Measurements from ENCODE around the gene NET1. TPM values are rescaled to one million over a fixed set of nuclear protein-coding genes. Genes with fewer than 3 reads are reported as not detected.

NET1 gene
- polyA plus RNA-seq, 3 donors = 1.2 to 1.7 (median 1.4) TPM

DNA sequence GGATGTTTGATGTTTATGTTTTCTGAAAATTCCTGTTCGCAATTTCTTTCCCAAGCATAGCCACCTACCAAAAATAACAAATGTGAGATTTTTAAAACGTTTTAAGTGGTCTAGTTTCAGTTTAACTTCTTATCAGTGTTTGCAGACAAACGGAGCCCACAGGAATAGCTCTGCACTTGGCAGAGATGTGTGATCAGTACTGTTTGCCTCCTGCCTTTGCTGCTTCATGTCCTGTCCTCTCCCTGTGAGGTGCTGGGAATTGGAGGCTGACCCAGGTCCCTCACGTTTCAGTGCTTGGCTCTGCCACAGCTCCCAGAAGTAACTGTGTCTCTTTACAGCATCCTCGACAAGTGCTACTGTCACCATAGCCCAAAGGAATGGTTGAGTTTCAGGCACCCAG, 46.4 kb upstream of the NET1 start:
- H3K9ac ChIP-seq (ENCODE audit: insufficient read depth, low read length, poor library complexity, severe bottlenecking) = no peak overlapping the region
- no peak overlapping the region for H3K4me3 Mint-ChIP-seq
- WGBS (ENCODE audit: insufficient coverage) = 23% methylated on average over 4 of the region's 5 CpGs
- no peak overlapping the region for H3K27ac Mint-ChIP-seq
- DNase-seq = no peak
- H3K4me1 ChIP-seq (ENCODE audit: control insufficient read depth in 1 of 2, insufficient read depth in 2 of 2, low read length in 2 of 2) = no peaks in the 10 kb centered on the region
- no peak overlapping the region for H2AFZ ChIP-seq (ENCODE audit: insufficient read depth, low read depth, low read length, poor library complexity, severe bottlenecking)
- no peak overlapping the region for H3K4me2 ChIP-seq (replicated peaks; ENCODE audit: extremely low read depth, low read length, poor library complexity, severe bottlenecking)
- H3K4me1 Mint-ChIP-seq = no peaks in the 10 kb centered on the region
- H3K27ac ChIP-seq (ENCODE audit: low read depth in 1 of 2, low read length in 2 of 2) = no peak overlapping the region
- intact Hi-C loops (cut with micrococcal nuclease) = no loop called here
- TF ChIP-seq, protein P1, sequence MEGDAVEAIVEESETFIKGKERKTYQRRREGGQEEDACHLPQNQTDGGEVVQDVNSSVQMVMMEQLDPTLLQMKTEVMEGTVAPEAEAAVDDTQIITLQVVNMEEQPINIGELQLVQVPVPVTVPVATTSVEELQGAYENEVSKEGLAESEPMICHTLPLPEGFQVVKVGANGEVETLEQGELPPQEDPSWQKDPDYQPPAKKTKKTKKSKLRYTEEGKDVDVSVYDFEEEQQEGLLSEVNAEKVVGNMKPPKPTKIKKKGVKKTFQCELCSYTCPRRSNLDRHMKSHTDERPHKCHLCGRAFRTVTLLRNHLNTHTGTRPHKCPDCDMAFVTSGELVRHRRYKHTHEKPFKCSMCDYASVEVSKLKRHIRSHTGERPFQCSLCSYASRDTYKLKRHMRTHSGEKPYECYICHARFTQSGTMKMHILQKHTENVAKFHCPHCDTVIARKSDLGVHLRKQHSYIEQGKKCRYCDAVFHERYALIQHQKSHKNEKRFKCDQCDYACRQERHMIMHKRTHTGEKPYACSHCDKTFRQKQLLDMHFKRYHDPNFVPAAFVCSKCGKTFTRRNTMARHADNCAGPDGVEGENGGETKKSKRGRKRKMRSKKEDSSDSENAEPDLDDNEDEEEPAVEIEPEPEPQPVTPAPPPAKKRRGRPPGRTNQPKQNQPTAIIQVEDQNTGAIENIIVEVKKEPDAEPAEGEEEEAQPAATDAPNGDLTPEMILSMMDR (IDR thresholded peaks at IDR 0.05) = no peak
- peaks cover 0 to 9% (median 6%) of the 10 kb centered on the region in 3 donors for H3K27me3 Mint-ChIP-seq (ENCODE audit: low read depth in 3 of 3)
- no peaks in the 10 kb centered on the region for H3K27me3 ChIP-seq (ENCODE audit: control insufficient read depth in 2 of 2, insufficient read depth in 2 of 2, low read length in 2 of 2)
- no peaks in the 10 kb centered on the region for H3K36me3 ChIP-seq (replicated peaks in 1 of 2; ENCODE audit: control insufficient read depth in 1 of 2, insufficient read depth in 2 of 2, low read length in 2 of 2)
- peaks cover 0 to 6% (median 3%) of the 10 kb centered on the region in 7 donors for H3K9me3 Mint-ChIP-seq
- no peaks in the 10 kb centered on the region for H3K9me3 ChIP-seq (replicated peaks in 1 of 2; ENCODE audit: control insufficient read depth in 1 of 2, insufficient read depth in 1 of 2, low read length in 2 of 2)
- no peak overlapping the region for H3K4me3 ChIP-seq (replicated peaks in 1 of 3; ENCODE audit: low read depth in 2 of 3, low read length in 3 of 3)
- H3K79me2 ChIP-seq (ENCODE audit: insufficient read depth, low read length) = no peaks in the 10 kb centered on the region
- no peaks in the 10 kb centered on the region for H3K36me3 Mint-ChIP-seq
- no peaks in the 10 kb centered on the region for H4K20me1 ChIP-seq (ENCODE audit: insufficient read depth, low read length)

DNA sequence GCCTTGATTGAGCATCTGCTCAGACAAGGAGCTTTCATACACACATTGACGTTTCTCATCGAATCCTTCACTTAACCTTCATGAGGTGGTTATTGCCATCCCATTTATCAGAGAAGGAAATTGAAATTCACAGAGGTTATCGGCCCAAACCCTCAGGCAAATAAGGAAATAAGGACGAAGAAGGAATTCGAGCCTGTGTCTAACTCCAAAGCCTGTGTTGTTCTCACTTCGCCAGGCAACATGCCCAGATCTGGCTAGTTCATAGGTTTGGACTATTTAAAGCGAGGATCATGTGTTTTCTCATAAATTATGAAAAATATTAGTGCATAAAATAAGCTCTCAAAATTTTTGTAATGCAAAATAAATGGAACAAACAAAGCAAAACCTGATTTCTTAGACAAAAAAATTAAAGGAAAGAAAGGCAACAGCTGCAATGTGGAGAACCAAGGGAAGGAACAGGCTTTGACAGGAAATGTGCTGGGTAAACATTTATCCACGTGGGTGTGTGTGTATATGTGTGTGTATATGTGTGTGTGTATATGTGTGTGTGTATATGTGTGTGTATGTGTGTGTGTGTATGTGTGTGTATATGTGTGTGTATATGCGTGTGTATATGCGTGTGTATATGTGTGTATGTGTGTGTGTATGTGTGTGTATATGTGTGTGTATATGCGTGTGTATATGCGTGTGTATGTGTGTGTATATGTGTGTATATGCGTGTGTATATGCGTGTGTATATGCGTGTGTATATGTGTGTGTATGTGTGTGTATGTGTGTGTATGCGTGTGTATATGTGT, 42.8 kb upstream of the NET1 start:
- no peak overlapping the region for H3K4me3 Mint-ChIP-seq
- Histone ChIP-seq H3K4me1 (ENCODE audit: control insufficient read depth in 1 of 2, insufficient read depth in 2 of 2, low read length in 2 of 2) (no peaks in the 10 kb centered on the region), H3K27ac (ENCODE audit: low read depth in 1 of 2, low read length in 2 of 2) (no peak overlapping the region), H3K27me3 (ENCODE audit: control insufficient read depth in 2 of 2, insufficient read depth in 2 of 2, low read length in 2 of 2) (no peaks in the 10 kb centered on the region), H3K4me2 (replicated peaks; ENCODE audit: extremely low read depth, low read length, poor library complexity, severe bottlenecking) (no peak overlapping the region), H3K9ac (ENCODE audit: insufficient read depth, low read length, poor library complexity, severe bottlenecking) (no peak overlapping the region), H3K9me3 (replicated peaks in 1 of 2; ENCODE audit: control insufficient read depth in 1 of 2, insufficient read depth in 1 of 2, low read length in 2 of 2) (no peaks in the 10 kb centered on the region), H3K79me2 (ENCODE audit: insufficient read depth, low read length) (no peaks in the 10 kb centered on the region), H4K20me1 (ENCODE audit: insufficient read depth, low read length) (no peaks in the 10 kb centered on the region), H2AFZ (ENCODE audit: insufficient read depth, low read depth, low read length, poor library complexity, severe bottlenecking) (no peak overlapping the region), H3K4me3 (replicated peaks in 1 of 3; ENCODE audit: low read depth in 2 of 3, low read length in 3 of 3) (no peak overlapping the region), H3K36me3 (replicated peaks in 1 of 2; ENCODE audit: control insufficient read depth in 1 of 2, insufficient read depth in 2 of 2, low read length in 2 of 2) (no peaks in the 10 kb centered on the region)
- no peaks in the 10 kb centered on the region for H3K4me1 Mint-ChIP-seq
- no peak overlapping the region for H3K27ac Mint-ChIP-seq
- 76% methylated on average over 14 of the region's 16 CpGs for WGBS (ENCODE audit: insufficient coverage)
- intact Hi-C loops (cut with micrococcal nuclease) = no loop called here
- peaks cover 2 to 16% (median 7%) of the 10 kb centered on the region in 7 donors for H3K9me3 Mint-ChIP-seq
- no peak for DNase-seq
- no peaks in the 10 kb centered on the region for H3K36me3 Mint-ChIP-seq
- TF ChIP-seq, protein P1 (IDR thresholded peaks at IDR 0.05) = no peak
- peaks cover 2 to 7% (median 6%) of the 10 kb centered on the region in 3 donors for H3K27me3 Mint-ChIP-seq (ENCODE audit: low read depth in 3 of 3)

All from CD14-positive monocyte (primary cell).